Measurements from ENCODE around the gene MFSD6L. TPM values are rescaled to one million over a fixed set of nuclear protein-coding genes. Genes with fewer than 3 reads are reported as not detected.

The MFSD6L gene
- total RNA-seq, 1 donor from 2014 or later = not detected

Other genes starting within 250 kb of the MFSD6L start
- 10.7 and 17.9 TPM in 2 replicates for gene MYH10, start 168.6 kb downstream of the MFSD6L start, total RNA-seq
- not detected in 2 replicates for gene CCDC42, start 54.5 kb downstream of the MFSD6L start, total RNA-seq
- gene SPDYE4, start 40.8 kb downstream of the MFSD6L start, total RNA-seq = not detected in 2 replicates
- gene PIK3R6, start 68.3 kb upstream of the MFSD6L start, total RNA-seq = not detected in 2 replicates
- gene PIK3R5, start 166.3 kb upstream of the MFSD6L start, total RNA-seq = not detected in 2 replicates
- 0.73 and 1.2 TPM in 2 replicates for gene NTN1, start 222.1 kb upstream of the MFSD6L start, total RNA-seq